HL-60 (cell line): ENCODE measurements around the gene CYP4F11.
"Not testable (repeated sequence)": the region's sequence is repeated elsewhere in the genome, so short reads cannot be mapped to it uniquely, and the experiment has no call there.

Experiments used
- DNase-seq, 2 experiments: peaks; one replicate each; pipeline ENCODE4 v3.0.0-alpha.2; 2010 to 2020; ENCODE audit warnings: low read depth in 1 of 2, low spot score in 1 of 2
- H3K27ac ChIP-seq: fragments of 250-450 bp; sonication (Bioruptor Pico); replicated peaks from 2 replicates; pipeline ENCODE4 v1.5.1; 2020; ENCODE audit warnings: mild to moderate bottlenecking, moderate library complexity
- H3K27me3 ChIP-seq: fragments of 250-450 bp; sonication (Bioruptor Pico); 2 replicates; pipeline ENCODE4 v1.5.1; 2021; ENCODE audit warnings: mild to moderate bottlenecking, moderate library complexity; ENCODE audit not compliant: insufficient read depth, poor library complexity, severe bottlenecking
- H3K4me3 ChIP-seq: replicated peaks from 2 replicates; pipeline ENCODE4 v1.5.1; 2011; ENCODE audit warnings: mild to moderate bottlenecking, control low read depth, low read length; ENCODE audit not compliant: insufficient read depth
- GABPA ChIP-seq: IDR thresholded peaks from 2 replicates; pipeline ENCODE4 v1.6.1; 2012; ENCODE audit warnings: low read depth
- POLR2AphosphoS5 ChIP-seq: IDR thresholded peaks from 2 replicates; pipeline ENCODE4 v1.6.1; 2012; ENCODE audit warnings: low read depth
- SPI1 ChIP-seq: IDR thresholded peaks from 2 replicates; pipeline ENCODE4 v1.6.1; 2012; ENCODE audit warnings: low read depth, mild to moderate bottlenecking, borderline replicate concordance
- TF ChIP-seq, protein P1 (sequence below): IDR thresholded peaks from one replicate; pipeline ENCODE4 v1.5.1; 2011; ENCODE audit warnings: low read length, control low read depth, inconsistent platforms; ENCODE audit not compliant: insufficient read depth
- TF ChIP-seq, protein P2 (sequence below): IDR thresholded peaks from 2 replicates; pipeline ENCODE4 v1.6.1; 2012; ENCODE audit warnings: low read depth; ENCODE audit not compliant: insufficient replicate concordance

Gene CYP4F11

DNA sequence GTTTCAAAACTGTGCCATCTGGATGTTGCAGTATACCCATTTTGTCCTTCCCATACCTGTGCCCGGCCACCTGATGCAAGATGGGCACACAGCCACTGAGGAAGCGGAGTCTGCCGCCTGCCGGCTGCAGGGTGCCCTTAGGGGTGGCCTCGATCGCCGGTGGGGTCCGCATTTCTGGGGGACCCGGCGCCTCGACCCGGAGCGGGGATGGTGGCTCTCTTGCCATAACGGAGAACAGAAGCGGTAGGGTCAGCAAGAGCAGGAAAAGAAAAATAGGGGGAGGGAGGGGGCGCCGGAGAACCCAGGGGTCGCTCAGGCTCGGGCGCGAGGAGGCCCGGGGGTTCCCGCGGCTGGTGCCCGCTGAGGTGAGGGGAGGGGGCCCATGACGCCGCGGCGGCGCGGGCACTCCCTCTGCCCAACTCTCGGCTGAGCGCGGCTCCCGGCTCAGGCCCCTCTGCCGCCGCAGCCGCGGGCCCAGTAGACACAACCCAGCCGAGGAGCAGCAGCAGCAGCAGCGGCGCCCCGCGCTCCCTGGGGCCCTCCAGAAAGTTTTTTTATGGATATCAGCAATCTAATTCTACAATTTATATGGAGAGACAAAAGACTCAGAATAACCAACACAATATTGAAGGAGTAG is 22.6 kb downstream of the CYP4F11 start:
- no peak overlapping the region for H3K27ac ChIP-seq
- no peak for DNase-seq
- H3K27me3 ChIP-seq, result peaks cover 3% of the 10 kb centered on the region
- TF ChIP-seq, protein P1, sequence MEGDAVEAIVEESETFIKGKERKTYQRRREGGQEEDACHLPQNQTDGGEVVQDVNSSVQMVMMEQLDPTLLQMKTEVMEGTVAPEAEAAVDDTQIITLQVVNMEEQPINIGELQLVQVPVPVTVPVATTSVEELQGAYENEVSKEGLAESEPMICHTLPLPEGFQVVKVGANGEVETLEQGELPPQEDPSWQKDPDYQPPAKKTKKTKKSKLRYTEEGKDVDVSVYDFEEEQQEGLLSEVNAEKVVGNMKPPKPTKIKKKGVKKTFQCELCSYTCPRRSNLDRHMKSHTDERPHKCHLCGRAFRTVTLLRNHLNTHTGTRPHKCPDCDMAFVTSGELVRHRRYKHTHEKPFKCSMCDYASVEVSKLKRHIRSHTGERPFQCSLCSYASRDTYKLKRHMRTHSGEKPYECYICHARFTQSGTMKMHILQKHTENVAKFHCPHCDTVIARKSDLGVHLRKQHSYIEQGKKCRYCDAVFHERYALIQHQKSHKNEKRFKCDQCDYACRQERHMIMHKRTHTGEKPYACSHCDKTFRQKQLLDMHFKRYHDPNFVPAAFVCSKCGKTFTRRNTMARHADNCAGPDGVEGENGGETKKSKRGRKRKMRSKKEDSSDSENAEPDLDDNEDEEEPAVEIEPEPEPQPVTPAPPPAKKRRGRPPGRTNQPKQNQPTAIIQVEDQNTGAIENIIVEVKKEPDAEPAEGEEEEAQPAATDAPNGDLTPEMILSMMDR, result no peak
- no peak for TF ChIP-seq GABPA
- H3K4me3 ChIP-seq, result no peak overlapping the region

DNA sequence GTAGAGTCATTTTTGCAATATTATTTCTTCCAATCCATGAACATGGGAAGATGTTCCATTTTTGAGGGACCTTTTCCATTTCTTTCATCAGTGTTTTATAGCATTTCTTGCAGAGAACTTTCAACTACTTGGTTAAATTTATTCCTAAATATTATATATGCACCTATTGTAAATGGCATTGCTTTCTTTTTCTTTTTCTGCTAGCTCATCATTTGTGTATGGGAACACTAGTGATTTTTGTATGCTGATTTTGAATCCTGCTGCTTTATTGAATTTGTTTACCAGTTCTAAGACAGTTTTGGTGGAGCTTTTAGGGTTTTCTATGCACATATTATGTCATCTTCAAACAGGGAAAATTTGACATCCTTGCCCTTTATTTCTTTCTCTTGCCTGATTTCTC is 29.3 kb downstream of the CYP4F11 start:
- TF ChIP-seq SPI1 (no peak), GABPA (no peak), POLR2AphosphoS5 (no peak)
- TF ChIP-seq, protein P1, result no peak
- TF ChIP-seq, protein P2, sequence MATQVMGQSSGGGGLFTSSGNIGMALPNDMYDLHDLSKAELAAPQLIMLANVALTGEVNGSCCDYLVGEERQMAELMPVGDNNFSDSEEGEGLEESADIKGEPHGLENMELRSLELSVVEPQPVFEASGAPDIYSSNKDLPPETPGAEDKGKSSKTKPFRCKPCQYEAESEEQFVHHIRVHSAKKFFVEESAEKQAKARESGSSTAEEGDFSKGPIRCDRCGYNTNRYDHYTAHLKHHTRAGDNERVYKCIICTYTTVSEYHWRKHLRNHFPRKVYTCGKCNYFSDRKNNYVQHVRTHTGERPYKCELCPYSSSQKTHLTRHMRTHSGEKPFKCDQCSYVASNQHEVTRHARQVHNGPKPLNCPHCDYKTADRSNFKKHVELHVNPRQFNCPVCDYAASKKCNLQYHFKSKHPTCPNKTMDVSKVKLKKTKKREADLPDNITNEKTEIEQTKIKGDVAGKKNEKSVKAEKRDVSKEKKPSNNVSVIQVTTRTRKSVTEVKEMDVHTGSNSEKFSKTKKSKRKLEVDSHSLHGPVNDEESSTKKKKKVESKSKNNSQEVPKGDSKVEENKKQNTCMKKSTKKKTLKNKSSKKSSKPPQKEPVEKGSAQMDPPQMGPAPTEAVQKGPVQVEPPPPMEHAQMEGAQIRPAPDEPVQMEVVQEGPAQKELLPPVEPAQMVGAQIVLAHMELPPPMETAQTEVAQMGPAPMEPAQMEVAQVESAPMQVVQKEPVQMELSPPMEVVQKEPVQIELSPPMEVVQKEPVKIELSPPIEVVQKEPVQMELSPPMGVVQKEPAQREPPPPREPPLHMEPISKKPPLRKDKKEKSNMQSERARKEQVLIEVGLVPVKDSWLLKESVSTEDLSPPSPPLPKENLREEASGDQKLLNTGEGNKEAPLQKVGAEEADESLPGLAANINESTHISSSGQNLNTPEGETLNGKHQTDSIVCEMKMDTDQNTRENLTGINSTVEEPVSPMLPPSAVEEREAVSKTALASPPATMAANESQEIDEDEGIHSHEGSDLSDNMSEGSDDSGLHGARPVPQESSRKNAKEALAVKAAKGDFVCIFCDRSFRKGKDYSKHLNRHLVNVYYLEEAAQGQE, result no peak
- DNase-seq, result no peak
- H3K27ac ChIP-seq, result no peak overlapping the region
- H3K27me3 ChIP-seq, result no peaks in the 10 kb centered on the region
- no peak overlapping the region for H3K4me3 ChIP-seq

DNA sequence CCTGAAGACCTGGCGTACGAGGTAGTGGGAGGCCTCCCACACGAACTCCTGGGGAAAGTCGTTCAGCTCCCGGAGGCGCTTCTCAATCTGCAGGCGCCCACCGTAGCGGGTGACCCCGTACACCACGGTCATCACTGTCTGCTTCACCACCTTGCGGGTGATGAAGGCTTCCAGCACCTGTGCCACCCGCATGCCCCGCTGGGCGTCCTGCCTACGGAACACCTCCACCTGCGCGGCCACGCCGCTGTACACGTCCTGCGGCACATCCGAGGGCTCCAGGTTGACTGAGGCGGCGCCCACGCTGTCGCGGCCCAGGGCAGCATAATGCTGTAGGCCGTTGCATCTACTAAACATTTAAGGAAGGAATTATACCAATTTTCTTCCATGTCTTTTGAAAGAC is 31.4 kb downstream of the CYP4F11 start:
- H3K27ac ChIP-seq, DNase-seq, H3K27me3 ChIP-seq, H3K4me3 ChIP-seq: not testable (repeated sequence)

DNA sequence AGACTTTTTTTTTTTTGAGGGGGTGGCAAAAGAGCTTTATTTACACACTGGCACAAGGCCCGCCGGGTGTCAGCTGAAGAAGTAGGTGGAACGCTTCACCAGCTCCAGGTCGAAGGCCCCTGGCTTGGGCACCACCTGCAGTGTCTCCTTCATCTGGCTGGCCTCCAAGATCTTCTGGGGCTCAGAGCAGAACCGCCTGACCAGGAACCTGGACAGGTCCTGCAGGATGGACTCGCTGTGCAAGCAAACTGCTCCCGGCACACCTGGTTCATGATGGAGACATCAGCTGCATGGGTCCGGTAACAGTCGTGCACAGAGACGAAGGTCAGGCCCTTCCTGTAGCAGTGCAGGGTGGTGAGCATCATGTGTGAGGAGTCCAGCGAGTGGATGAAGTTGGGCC is 32.1 kb downstream of the CYP4F11 start:
- TF ChIP-seq, protein P1, result no peak
- TF ChIP-seq GABPA (no peak), POLR2AphosphoS5 (no peak), SPI1 (no peak)
- TF ChIP-seq, protein P2, result no peak
- no peak for DNase-seq
- no peak overlapping the region for H3K27ac ChIP-seq
- H3K4me3 ChIP-seq, result no peak overlapping the region
- H3K27me3 ChIP-seq, result no peaks in the 10 kb centered on the region
